ENCODE data around the gene KRT9. TPM values are rescaled to one million over a fixed set of nuclear protein-coding genes. Genes with fewer than 3 reads are reported as not detected.
A peak's percentile ranks its signal among the peaks of the same experiment; 100 is the strongest.
"Not testable (repeated sequence)": the region's sequence is repeated elsewhere in the genome, so short reads cannot be mapped to it uniquely, and the experiment has no call there.

The KRT9 gene
- total RNA-seq, 6 donors from 2014 or later: not detected

DNA sequence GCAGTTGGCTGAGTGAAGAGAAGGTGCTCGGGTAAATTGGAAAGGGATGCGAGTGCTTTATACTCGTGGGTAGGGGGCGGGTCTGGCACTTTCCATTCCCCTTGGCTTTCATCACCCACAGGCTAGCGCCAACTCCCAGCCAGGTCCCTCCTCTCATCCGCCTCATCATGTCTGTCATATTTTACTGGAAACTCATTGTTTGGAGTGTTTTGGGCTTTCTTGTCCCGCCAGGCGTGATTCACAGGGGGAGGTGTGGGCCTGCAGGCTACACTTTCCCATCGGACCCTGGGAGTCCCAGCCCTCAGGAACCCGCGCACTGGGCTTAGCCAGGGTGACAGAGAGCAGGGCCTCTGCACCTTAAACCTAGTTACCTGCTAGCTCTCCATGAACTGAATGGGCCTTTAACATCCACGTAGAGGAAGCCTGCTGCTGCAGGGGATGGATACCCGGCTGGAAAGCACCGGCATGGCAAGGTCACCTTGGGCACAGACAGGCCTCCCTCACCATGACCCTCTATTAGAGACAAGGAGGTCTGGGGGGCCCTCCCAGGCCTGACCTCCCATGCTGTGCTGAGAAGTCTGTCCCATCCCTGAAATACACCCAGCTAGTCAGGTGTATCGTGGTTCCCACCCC, 15.1 kb upstream of the KRT9 start, which contains the start of gene KRT14:
Gene KRT14 (minus strand): TSS at position 33 of the 633 bp plus-strand sequence. CDS start 61 bp downstream, outside the sequence.
- no peak for TF ChIP-seq EP300 (IDR thresholded peaks at IDR 0.05)
- no peak for TF ChIP-seq POLR2A (IDR thresholded peaks at IDR 0.05)
- TF ChIP-seq POLR2AphosphoS5 (IDR thresholded peaks at IDR 0.05): no peak
- TF ChIP-seq, protein P1, sequence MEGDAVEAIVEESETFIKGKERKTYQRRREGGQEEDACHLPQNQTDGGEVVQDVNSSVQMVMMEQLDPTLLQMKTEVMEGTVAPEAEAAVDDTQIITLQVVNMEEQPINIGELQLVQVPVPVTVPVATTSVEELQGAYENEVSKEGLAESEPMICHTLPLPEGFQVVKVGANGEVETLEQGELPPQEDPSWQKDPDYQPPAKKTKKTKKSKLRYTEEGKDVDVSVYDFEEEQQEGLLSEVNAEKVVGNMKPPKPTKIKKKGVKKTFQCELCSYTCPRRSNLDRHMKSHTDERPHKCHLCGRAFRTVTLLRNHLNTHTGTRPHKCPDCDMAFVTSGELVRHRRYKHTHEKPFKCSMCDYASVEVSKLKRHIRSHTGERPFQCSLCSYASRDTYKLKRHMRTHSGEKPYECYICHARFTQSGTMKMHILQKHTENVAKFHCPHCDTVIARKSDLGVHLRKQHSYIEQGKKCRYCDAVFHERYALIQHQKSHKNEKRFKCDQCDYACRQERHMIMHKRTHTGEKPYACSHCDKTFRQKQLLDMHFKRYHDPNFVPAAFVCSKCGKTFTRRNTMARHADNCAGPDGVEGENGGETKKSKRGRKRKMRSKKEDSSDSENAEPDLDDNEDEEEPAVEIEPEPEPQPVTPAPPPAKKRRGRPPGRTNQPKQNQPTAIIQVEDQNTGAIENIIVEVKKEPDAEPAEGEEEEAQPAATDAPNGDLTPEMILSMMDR (IDR thresholded peaks at IDR 0.05): no peak
- no peak within 1 kb of the TSS for H3K4me3 ChIP-seq
- ATAC-seq (ENCODE audit: low FRiP score in 2 of 2): no peak
- H3K4me1 ChIP-seq: no peaks in the 10 kb centered on the region
- H3K9me3 ChIP-seq: no peaks in the 10 kb centered on the region
- 78 to 80% methylated on average over 12 to 15 of the region's 15 CpGs for WGBS, 2 donors
- H3K27ac ChIP-seq: no peak within 1 kb of the TSS
- H3K36me3 ChIP-seq: no peaks in the 10 kb centered on the region
- DNase-seq: no peak
- H3K27me3 ChIP-seq: no peaks in the 10 kb centered on the region

DNA sequence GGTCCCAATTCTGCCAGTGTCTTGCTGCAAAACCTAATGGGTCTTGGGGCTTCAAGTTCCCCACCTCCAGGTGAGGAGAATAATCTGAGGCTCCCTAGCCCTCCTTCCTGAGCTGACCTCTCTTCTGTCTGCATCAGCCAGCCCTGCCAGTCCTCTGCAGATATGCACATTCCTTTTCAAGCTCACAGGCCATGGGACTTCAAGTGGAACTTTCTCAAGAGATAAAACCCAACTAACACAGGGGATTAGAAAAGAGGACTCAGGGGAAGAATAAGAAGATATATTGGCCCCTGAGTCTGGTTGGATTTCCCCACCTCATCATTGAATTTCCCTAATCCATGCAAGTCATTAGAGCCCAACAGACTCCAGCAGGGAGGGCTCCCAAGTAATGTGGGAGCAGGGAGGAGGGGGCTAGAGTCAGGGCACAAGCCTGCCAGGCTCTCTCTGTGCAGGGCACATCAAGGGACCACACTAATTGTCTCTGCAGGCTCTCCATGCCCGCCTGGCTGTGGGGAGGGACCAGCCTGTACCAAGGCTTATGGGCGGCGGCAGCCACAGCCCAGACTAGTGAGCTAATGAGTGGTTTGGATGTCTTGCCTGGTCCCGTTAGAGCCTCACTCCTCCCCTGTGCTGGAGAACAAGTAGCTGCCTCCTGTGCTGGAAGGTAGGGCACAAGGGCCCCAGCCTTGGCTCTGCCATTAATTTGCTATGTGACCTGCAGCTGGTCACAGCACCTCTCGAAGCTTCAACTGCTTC, 13.6 kb upstream of the KRT9 start:
- no peak for TF ChIP-seq EP300 (IDR thresholded peaks at IDR 0.05)
- TF ChIP-seq, protein P1 (IDR thresholded peaks at IDR 0.05): no peak
- no peak for TF ChIP-seq POLR2AphosphoS5 (IDR thresholded peaks at IDR 0.05)
- TF ChIP-seq POLR2A (IDR thresholded peaks at IDR 0.05): no peak
- no peak for ATAC-seq (ENCODE audit: low FRiP score in 2 of 2)

DNA sequence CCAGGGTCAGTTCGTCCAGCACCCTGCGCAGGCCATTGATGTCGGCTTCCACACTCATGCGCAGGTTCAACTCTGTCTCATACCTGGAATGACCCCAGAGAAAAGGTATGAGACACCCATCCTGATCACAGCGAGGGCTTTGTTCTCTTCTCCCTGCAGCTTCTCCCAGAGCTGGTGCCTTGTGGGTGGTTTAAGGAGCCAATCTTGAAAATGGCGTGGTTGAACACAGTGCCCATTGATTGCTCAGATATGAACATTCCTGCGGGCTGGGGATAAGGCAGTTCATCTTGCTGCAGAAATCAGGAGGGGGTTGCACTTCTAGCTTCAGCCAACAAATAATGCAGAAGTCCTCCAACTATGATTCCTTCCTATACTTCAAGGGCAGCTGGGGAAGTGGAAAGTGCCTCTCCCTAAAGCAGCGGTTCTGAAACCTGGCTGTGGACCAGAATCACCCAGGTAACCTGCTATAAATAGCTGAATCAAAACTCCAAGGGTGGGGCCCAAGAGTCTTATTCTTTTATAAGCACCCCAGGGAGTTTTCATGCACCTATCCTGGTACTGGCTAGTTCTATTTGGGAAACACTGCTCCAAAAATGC, 12.6 kb upstream of the KRT9 start:
- not testable (repeated sequence) for H3K27me3 ChIP-seq; H3K27ac ChIP-seq; H3K4me1 ChIP-seq; ATAC-seq (ENCODE audit: low FRiP score in 2 of 2); H3K9me3 ChIP-seq; H3K4me3 ChIP-seq; DNase-seq; H3K36me3 ChIP-seq
- WGBS, 2 donors: 73 to 85% methylated on average over 8 of the region's 8 CpGs

More for the DNA sequence above, 13.6 kb upstream of the KRT9 start:
- no peak overlapping the region for H3K4me3 ChIP-seq
- 80 to 87% methylated on average over 5 of the region's 5 CpGs for WGBS, 2 donors
- DNase-seq: no peak
- no peak overlapping the region for H3K27ac ChIP-seq
- no peaks in the 10 kb centered on the region for H3K36me3 ChIP-seq
- H3K9me3 ChIP-seq: no peaks in the 10 kb centered on the region
- no peaks in the 10 kb centered on the region for H3K4me1 ChIP-seq
- H3K27me3 ChIP-seq: no peaks in the 10 kb centered on the region

DNA sequence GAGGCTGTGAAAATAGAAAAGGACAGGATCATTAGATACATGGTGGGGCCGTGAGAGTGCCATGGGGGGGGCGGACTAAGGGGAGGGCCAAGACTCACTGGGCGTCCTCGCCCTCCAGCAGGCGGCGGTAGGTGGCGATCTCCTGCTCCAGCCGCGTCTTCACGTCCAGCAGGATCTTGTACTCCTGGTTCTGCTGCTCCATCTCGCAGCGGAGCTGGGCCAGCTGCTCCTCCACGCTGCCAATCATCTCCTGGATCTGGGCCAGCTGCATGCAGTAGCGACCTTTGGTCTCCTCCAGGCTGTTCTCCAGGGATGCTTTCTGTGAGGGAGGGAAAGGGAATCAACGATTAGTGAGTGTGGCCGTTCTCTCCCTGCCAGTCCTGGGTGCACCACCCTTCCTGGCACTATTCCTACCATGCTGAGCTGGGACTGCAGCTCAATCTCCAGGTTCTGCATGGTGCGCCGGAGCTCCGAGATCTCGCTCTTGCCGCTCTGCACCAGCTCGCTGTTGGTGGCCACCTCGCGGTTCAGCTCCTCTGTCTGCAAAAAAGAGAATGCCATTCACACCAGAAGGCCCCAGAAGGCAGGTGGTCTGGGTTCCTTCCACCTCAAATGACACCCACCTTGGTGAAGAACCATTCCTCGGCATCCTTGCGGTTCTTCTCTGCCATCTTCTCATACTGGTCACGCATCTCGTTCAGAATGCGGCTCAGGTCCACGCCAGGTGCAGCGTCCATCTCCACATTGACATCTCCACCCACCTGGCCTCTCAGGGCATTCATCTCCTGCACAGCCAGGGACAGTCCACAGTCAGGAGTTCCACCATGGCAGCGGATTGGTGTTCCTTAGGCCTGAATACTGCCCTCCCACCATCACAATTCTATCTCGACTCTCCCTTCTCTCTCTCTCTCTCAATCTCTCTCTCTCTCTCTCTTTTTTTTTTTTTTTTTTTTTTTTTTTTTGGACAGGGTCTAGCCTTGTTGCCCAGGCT, 11.6 kb upstream of the KRT9 start:
- WGBS, 2 donors: 78 to 82% methylated on average over 26 to 30 of the region's 33 CpGs
- Histone ChIP-seq H3K27ac (no peak overlapping the region), H3K36me3 (no peaks in the 10 kb centered on the region), H3K9me3 (no peaks in the 10 kb centered on the region), H3K4me1 (peaks cover 0 to 3% (median 0%) of the 10 kb centered on the region in 4 donors), H3K27me3 (no peaks in the 10 kb centered on the region), H3K4me3 (no peak overlapping the region)
- TF ChIP-seq EP300 (IDR thresholded peaks at IDR 0.05) (no peak), POLR2AphosphoS5 (IDR thresholded peaks at IDR 0.05) (no peak), POLR2A (IDR thresholded peaks at IDR 0.05) (no peak)
- TF ChIP-seq, protein P1 (IDR thresholded peaks at IDR 0.05): no peak
- no peak for ATAC-seq (ENCODE audit: low FRiP score in 2 of 2)
- DNase-seq: peak in 1 of 2 donors; percentile 63

DNA sequence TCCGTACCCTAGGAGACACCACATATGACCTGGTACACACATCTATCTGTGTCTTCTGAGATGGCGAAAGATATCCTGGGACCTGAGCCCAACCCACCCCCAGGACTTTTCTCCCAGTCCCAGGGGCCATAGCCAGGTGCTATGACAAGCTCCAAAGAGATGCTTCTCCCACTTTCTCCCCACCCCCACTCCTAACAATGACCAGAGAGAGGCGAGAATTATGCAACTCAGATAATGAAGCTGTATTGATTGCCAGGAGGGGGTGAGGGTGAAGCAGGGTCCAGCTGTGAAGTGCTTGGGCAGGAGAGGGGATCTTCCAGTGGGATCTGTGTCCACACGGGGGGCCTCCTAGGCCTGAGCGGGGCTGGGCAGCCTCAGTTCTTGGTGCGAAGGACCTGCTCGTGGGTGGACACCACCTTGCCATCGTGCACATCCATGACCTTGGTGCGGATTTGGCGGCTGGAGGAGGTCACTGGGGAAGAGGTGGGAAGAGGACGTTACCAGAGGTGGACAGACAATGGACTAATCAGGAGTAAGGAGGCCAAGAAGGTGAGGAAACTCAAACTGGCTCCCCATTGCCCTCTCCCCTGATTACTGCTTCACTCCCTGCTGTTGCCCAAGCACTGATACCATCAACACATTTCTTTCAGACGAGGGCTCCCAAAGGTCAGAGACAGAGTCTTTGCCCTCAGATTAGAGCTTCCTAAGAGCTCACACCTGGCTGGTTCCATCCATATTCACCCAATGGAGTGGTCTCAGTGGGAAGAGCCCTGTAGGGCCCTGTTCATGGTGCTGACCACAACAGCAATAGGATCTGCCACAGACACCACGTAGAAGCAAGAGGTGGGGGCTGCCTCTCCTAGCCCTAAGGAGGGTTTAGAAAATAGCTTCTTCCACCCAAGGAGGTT, 10.5 kb upstream of the KRT9 start:
- DNase-seq; H3K4me3 ChIP-seq; H3K36me3 ChIP-seq; H3K27me3 ChIP-seq; H3K4me1 ChIP-seq; H3K9me3 ChIP-seq; ATAC-seq (ENCODE audit: low FRiP score in 2 of 2); H3K27ac ChIP-seq: not testable (repeated sequence)
- 80 to 84% methylated on average over 13 of the region's 13 CpGs for WGBS, 2 donors

Measured in upper lobe of left lung (tissue), 6 donors.